Spleen (tissue), 11 donors: ENCODE data around the gene TP63. TPM values are rescaled to one million over a fixed set of nuclear protein-coding genes. Genes with fewer than 3 reads are reported as not detected.

ENCODE experiments used
- DNase-seq: peaks from one replicate; pipeline ENCODE4 v3.0.0-alpha.2; 2020
- H3K27ac ChIP-seq, 8 donors: fragments of 200-600 bp; sonication (generic) in 7 of 8; 1 replicate in 4 of 8; 2 replicates in 4 of 8; pipeline versions ENCODE4 v1.5.0 to v1.8.0; 2016 to 2021; ENCODE audit warnings: inconsistent platforms in 4 of 8, mild to moderate bottlenecking in 4 of 8, moderate library complexity in 1 of 8
- H3K27me3 ChIP-seq, 7 donors: fragments of 200-600 bp; sonication (generic) in 6 of 7; replicated peaks in 1 of 7; 1 replicate in 4 of 7; 2 replicates in 3 of 7; pipeline versions ENCODE4 v1.5.0 to v1.8.0; 2016 to 2021; ENCODE audit warnings: inconsistent platforms in 3 of 7, mild to moderate bottlenecking in 1 of 7
- H3K36me3 ChIP-seq, 6 donors: fragments of 200-600 bp; sonication (generic) in 5 of 6; 1 replicate in 4 of 6; 2 replicates in 2 of 6; pipeline versions ENCODE4 v1.5.0 to v1.8.0; 2016 to 2021; ENCODE audit warnings: inconsistent platforms in 2 of 6
- H3K4me1 ChIP-seq, 6 donors: fragments of 200-600 bp; sonication (generic) in 5 of 6; 1 replicate in 3 of 6; 2 replicates in 3 of 6; pipeline versions ENCODE4 v1.5.0 to v1.8.0; 2016 to 2021; ENCODE audit warnings: inconsistent platforms in 3 of 6
- H3K4me3 ChIP-seq, 8 donors: fragments of 200-600 bp; sonication (generic) in 7 of 8; 1 replicate in 4 of 8; 2 replicates in 4 of 8; pipeline versions ENCODE4 v1.5.0 to v1.8.0; 2016 to 2021; ENCODE audit warnings: inconsistent platforms in 4 of 8, mild to moderate bottlenecking in 4 of 8, moderate library complexity in 2 of 8
- H3K9me3 ChIP-seq, 8 donors: fragments of 200-600 bp; sonication (generic) in 7 of 8; 1 replicate in 4 of 8; 2 replicates in 4 of 8; pipeline versions ENCODE4 v1.5.0 to v1.8.0; 2016 to 2021; ENCODE audit warnings: inconsistent platforms in 4 of 8
- CTCF ChIP-seq, 11 experiments: fragments of 200-600 bp in 7 of 11; fragments of 450-650 bp in 4 of 11; sonication (generic) in 4 of 11; IDR thresholded peaks in 8 of 11; conservative IDR thresholded peaks in 3 of 11; 1 replicate in 7 of 11; 2 replicates in 4 of 11; pipeline versions ENCODE4 v1.4.0 to v1.8.0; 2016 to 2021; ENCODE audit warnings: antibody characterized with exemption in 11 of 11, inconsistent platforms in 4 of 11, mild to moderate bottlenecking in 1 of 11
- POLR2A ChIP-seq, 3 donors: fragments of 450-650 bp; IDR thresholded peaks; one replicate each; pipeline ENCODE4 v1.5.1; 2017; ENCODE audit warnings: antibody characterized with exemption in 3 of 3, mild to moderate bottlenecking in 1 of 3
- POLR2AphosphoS5 ChIP-seq, 3 donors: sonication (generic); formaldehyde crosslinking; IDR thresholded peaks; one replicate each; pipeline ENCODE4 v1.5.1; 2017; ENCODE audit warnings: antibody characterized with exemption in 3 of 3
- WGBS, 5 donors: extraction: QIAGEN DNeasy Blood & Tissue Kit in 3 of 5; methylation state at CpG; one replicate each; pipeline versions ENCODE4 v1.1.5 to v1.1.7; 2013 to 2018; 5-methylcytosine and 5-hydroxymethylcytosine counted together
- intact Hi-C: fragments of 100-400 bp; cut with DNase I; formaldehyde crosslinking; loops from one replicate; pipeline ENCODE4 v1.15.0; 2023; ENCODE audit warnings: low total_unique reads
- polyA plus RNA-seq, 3 donors: library from polyadenylated mRNA; stranded (reverse); fragments of 200-250 nt; gene quantifications; one replicate each; pipeline ENCODE4 v1.2.1, GENCODE V29; 2013
- total RNA-seq, 7 donors: library from RNA; depleted of rRNA in 3 of 7; stranded (reverse); fragments of >200 nt in 3 of 7; fragmentation: NEBNext Ultra II Directional in 4 of 7; extraction: Animal tissue kit (Norgen Biotek cat#: 25700) in 4 of 7; gene quantifications; one replicate each; pipeline versions ENCODE4 v1.1.0 to v1.2.1, GENCODE V29; 2016 to 2021
- donor health status: healthy with polysubstance abuse.
- donor health status: DM: no; HTN: no; CAD: no; lungs with moderate emphysema.
- donor health status: DM: no; HTN: no; CAD: no.
- donor health status: Bipolar disorder and iron deficiency.
- donor health status: healthy.
- donor health status: DM: no; HTN: no; CAD: no.
- donor health status: DM: yes; HTN: yes; CAD: no.

Gene TP63
- total and polyA plus RNA-seq, 10 donors: 0.09 to 0.68 (median 0.29) TPM

- no peaks in the 10 kb centered on the region for H3K9me3 ChIP-seq
- H3K36me3 ChIP-seq: no peaks in the 10 kb centered on the region
- no peak overlapping the region for H3K4me3 ChIP-seq
- H3K27me3 ChIP-seq: no peaks in the 10 kb centered on the region
- no peak for DNase-seq
- peaks cover 0 to 11% (median under 1%) of the 10 kb centered on the region in 6 donors for H3K4me1 ChIP-seq
- intact Hi-C loops: no loop called here
- TF ChIP-seq POLR2AphosphoS5 (IDR thresholded peaks at IDR 0.05): no peak
- TF ChIP-seq CTCF (IDR thresholded peaks at IDR 0.05 in 8 of 11, conservative IDR thresholded peaks at IDR 0.05 in 3 of 11): no peak
- TF ChIP-seq POLR2A (IDR thresholded peaks at IDR 0.05): no peak
- 1 to 8% (median 4%) methylated on average over 2 of the region's 2 CpGs for WGBS, 5 donors
- no peak overlapping the region for H3K27ac ChIP-seq
These were observed 5.6 kb upstream of the TP63 start for GRCh38 chr3:189625572-189625971.

GRCh38 chr3:189626286-189626685 lies 4.9 kb upstream of the TP63 start:
- H3K9me3 ChIP-seq: no peaks in the 10 kb centered on the region
- H3K4me1 ChIP-seq: peaks cover 0 to 14% (median 3%) of the 10 kb centered on the region in 6 donors
- DNase-seq: no peak
- no peak overlapping the region for H3K27ac ChIP-seq
- no peaks in the 10 kb centered on the region for H3K27me3 ChIP-seq
- TF ChIP-seq CTCF (IDR thresholded peaks at IDR 0.05 in 8 of 11, conservative IDR thresholded peaks at IDR 0.05 in 3 of 11) (no peak), POLR2AphosphoS5 (IDR thresholded peaks at IDR 0.05) (no peak)
- H3K36me3 ChIP-seq: no peaks in the 10 kb centered on the region
- intact Hi-C loops: no loop called here
- 85 to 94% (median 91%) methylated on average over 1 of the region's 1 CpG for WGBS, 5 donors
- H3K4me3 ChIP-seq: no peak overlapping the region

- TF ChIP-seq CTCF (IDR thresholded peaks at IDR 0.05 in 8 of 11, conservative IDR thresholded peaks at IDR 0.05 in 3 of 11) (no peak), POLR2A (IDR thresholded peaks at IDR 0.05) (no peak), POLR2AphosphoS5 (IDR thresholded peaks at IDR 0.05) (no peak)
- Histone ChIP-seq H3K36me3 (no peaks in the 10 kb centered on the region), H3K27me3 (no peaks in the 10 kb centered on the region), H3K4me1 (peaks cover 0 to 14% (median 3%) of the 10 kb centered on the region in 6 donors), H3K9me3 (no peaks in the 10 kb centered on the region), H3K27ac (no peak overlapping the region), H3K4me3 (no peak overlapping the region)
- intact Hi-C loops: no loop called here
- DNase-seq: no peak
- WGBS, 5 donors: 36 to 65% (median 43%) methylated on average over 3 of the region's 3 CpGs
These were observed 1.3 kb upstream of the TP63 start for GRCh38 chr3:189629803-189630455.

GRCh38 chr3:189630767-189631372 lies 319 bp upstream of the TP63 start:
- TF ChIP-seq POLR2A (IDR thresholded peaks at IDR 0.05) (no peak), POLR2AphosphoS5 (IDR thresholded peaks at IDR 0.05) (no peak), CTCF (IDR thresholded peaks at IDR 0.05 in 8 of 11, conservative IDR thresholded peaks at IDR 0.05 in 3 of 11) (no peak)
- WGBS, 5 donors: 45 to 60% (median 50%) methylated on average over 8 of the region's 8 CpGs
- H3K4me1 ChIP-seq: peaks cover 0 to 14% (median 3%) of the 10 kb centered on the region in 6 donors
- H3K36me3 ChIP-seq: no peaks in the 10 kb centered on the region
- DNase-seq: no peak
- no peaks in the 10 kb centered on the region for H3K9me3 ChIP-seq
- peak overlapping the region in 1 of 8 donors; percentile 5 for H3K27ac ChIP-seq
- intact Hi-C loops: no loop called here
- H3K4me3 ChIP-seq: peak overlapping the region in 1 of 8 donors; percentile 27
- H3K27me3 ChIP-seq: no peaks in the 10 kb centered on the region
